ENCODE measurements around the gene ANAPC1.
A peak's percentile ranks its signal among the peaks of the same experiment; 100 is the strongest.

ANAPC1 gene, protein sequence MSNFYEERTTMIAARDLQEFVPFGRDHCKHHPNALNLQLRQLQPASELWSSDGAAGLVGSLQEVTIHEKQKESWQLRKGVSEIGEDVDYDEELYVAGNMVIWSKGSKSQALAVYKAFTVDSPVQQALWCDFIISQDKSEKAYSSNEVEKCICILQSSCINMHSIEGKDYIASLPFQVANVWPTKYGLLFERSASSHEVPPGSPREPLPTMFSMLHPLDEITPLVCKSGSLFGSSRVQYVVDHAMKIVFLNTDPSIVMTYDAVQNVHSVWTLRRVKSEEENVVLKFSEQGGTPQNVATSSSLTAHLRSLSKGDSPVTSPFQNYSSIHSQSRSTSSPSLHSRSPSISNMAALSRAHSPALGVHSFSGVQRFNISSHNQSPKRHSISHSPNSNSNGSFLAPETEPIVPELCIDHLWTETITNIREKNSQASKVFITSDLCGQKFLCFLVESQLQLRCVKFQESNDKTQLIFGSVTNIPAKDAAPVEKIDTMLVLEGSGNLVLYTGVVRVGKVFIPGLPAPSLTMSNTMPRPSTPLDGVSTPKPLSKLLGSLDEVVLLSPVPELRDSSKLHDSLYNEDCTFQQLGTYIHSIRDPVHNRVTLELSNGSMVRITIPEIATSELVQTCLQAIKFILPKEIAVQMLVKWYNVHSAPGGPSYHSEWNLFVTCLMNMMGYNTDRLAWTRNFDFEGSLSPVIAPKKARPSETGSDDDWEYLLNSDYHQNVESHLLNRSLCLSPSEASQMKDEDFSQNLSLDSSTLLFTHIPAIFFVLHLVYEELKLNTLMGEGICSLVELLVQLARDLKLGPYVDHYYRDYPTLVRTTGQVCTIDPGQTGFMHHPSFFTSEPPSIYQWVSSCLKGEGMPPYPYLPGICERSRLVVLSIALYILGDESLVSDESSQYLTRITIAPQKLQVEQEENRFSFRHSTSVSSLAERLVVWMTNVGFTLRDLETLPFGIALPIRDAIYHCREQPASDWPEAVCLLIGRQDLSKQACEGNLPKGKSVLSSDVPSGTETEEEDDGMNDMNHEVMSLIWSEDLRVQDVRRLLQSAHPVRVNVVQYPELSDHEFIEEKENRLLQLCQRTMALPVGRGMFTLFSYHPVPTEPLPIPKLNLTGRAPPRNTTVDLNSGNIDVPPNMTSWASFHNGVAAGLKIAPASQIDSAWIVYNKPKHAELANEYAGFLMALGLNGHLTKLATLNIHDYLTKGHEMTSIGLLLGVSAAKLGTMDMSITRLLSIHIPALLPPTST (N-terminal part only)

GRCh38 chr2:111883661-111884591, at the start of gene ANAPC1:
TSS of gene ANAPC1 (minus strand) at chr2:111884193. CDS start at chr2:111880825, 3,368 bp downstream.
- peak; percentile 25 for DNase-seq (ENCODE audit: extremely low read depth, low read depth)
- no peak for TF ChIP-seq CTCF (IDR thresholded peaks at IDR 0.05; ENCODE audit: low read depth, low read length)

- no peak for TF ChIP-seq CTCF (IDR thresholded peaks at IDR 0.05; ENCODE audit: low read depth, low read length)
- DNase-seq (ENCODE audit: extremely low read depth, low read depth) = no peak
Measured at GRCh38 chr2:111932841-111933291, 48.9 kb upstream of the ANAPC1 start.

GRCh38 chr2:111930875-111931274, 46.9 kb upstream of the ANAPC1 start:
- no peak for TF ChIP-seq CTCF (IDR thresholded peaks at IDR 0.05; ENCODE audit: low read depth, low read length)
- DNase-seq (ENCODE audit: extremely low read depth, low read depth) = peak; percentile 14

- no peak for TF ChIP-seq CTCF (IDR thresholded peaks at IDR 0.05; ENCODE audit: low read depth, low read length)
- no peak for DNase-seq (ENCODE audit: extremely low read depth, low read depth)
Measured at GRCh38 chr2:111930409-111930808, 46.4 kb upstream of the ANAPC1 start.

- TF ChIP-seq CTCF (IDR thresholded peaks at IDR 0.05; ENCODE audit: low read depth, low read length) = no peak
Measured at GRCh38 chr2:111927723-111928122, 43.7 kb upstream of the ANAPC1 start.

GRCh38 chr2:111924617-111925107, 40.7 kb upstream of the ANAPC1 start:
- no peak for DNase-seq (ENCODE audit: extremely low read depth, low read depth)
- TF ChIP-seq CTCF (IDR thresholded peaks at IDR 0.05; ENCODE audit: low read depth, low read length) = no peak

More at GRCh38 chr2:111927723-111928122, 43.7 kb upstream of the ANAPC1 start:
- DNase-seq (ENCODE audit: extremely low read depth, low read depth) = no peak

All from AG09319 (cell line).